HG03432 (cell line): ENCODE results near the gene PSMC5.
"Not testable (repeated sequence)": the region's sequence is repeated elsewhere in the genome, so short reads cannot be mapped to it uniquely, and the experiment has no call there.

Experiments used
- ATAC-seq: cut with Tn5 transposase; IDR thresholded peaks from one replicate; pipeline ENCODE4 v1.9.1; 2021; ENCODE audit warnings: mild to moderate bottlenecking, moderate library complexity; ENCODE audit not compliant: unreplicated experiment

The PSMC5 gene

GRCh38 chr17:63869491-63870291, 42.5 kb downstream of the PSMC5 start:
- ATAC-seq: not testable (repeated sequence)

DNA sequence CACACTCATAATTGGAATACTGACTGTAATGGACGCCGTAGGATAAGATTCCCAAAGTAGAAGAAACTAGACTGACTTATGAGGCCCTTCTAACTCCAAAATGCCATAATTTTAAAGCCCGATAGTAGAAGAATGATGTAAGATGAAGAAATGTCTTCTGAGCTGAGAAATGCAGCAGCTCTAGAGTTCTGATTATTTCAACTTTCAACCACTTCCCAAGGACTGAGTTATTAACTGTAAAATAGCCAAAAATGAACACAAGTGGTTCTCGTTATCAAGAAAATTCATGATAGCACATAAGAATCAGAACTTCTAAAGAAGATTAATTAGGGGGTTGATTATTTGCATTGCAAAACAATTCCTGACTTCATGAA, 43.0 kb downstream of the PSMC5 start:
- ATAC-seq: not testable (repeated sequence)

DNA sequence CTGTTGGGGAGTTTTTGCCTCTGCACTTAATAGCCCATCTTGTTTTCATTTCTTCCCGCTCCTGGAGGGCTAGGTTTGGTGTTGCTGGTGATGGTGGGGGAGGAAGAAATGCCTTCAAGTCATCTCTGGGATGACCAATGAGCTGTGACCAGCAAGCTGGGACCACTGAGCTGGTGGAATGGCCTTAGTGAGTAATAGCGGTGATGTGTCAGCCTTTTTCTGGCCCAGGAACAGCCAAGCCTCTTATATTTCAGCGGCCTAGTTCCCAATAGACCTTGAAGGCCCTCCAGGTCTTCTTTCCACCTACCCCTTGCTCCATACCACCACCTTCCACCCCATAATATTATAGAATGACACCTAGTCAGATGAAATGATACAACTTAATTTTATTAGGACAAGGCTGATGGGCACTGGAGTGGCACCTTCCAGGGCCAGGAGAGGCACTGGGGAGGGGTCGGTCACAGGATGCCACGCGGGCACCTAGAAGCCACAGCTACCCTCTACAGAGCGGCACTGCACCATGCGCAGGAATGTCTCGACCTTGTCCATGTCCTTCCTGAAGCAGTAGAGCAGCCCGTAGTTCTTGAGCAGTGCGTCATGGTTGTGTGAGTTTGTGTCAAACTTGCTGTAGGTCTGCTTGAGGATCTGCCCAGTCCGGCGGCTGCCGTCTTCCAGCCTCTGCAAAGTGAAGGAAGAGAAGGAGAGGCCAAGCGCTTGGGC, 44.6 kb downstream of the PSMC5 start:
- ATAC-seq: not testable (repeated sequence)

DNA sequence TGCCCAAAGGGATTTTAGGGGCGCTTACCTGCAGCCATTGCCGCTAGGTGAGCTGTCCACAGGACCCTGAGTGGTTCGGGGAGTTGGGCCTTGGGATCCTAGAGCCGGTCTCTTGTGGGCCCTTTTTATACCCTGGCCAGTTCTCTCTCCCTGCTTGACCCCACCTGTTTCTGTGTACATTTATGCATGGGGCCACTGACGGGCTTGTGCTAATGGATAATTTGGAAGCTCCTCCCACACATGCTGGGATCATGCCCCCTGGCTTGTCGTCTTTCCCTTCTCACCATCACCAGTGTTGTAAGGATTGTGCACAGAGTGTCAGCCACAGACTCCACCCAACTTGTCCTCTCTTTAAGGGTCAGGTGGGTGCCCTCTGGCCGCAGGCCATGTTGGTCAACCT, 46.3 kb downstream of the PSMC5 start, which contains the start of gene CSH2:
Gene CSH2, minus strand, starts transcription at position 101 of the 400 bp plus-strand sequence. Its CDS starts 63 bp downstream, at position 38.
- not testable (repeated sequence) for ATAC-seq

GRCh38 chr17:63874061-63874626, 46.9 kb downstream of the PSMC5 start:
- not testable (repeated sequence) for ATAC-seq

DNA sequence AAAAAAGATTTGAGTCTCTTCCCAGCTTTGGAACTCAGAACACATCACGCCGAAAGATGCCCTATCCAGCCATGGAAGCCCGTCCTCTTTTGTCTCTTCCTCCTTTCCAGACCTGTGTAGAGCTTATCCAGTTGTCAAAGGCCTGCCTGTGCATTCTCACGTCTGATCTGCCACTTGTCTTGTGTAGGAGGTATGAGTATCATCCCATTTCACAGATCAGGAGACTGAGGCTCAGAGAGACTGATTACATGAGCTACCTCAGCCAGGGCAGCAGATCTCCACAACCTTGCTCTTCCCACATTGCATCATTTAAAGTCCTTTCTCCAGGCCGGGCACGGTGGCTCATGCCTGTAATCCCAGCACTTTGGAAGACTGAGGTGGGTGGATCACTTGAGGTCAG, 47.5 kb downstream of the PSMC5 start:
- ATAC-seq: not testable (repeated sequence)

DNA sequence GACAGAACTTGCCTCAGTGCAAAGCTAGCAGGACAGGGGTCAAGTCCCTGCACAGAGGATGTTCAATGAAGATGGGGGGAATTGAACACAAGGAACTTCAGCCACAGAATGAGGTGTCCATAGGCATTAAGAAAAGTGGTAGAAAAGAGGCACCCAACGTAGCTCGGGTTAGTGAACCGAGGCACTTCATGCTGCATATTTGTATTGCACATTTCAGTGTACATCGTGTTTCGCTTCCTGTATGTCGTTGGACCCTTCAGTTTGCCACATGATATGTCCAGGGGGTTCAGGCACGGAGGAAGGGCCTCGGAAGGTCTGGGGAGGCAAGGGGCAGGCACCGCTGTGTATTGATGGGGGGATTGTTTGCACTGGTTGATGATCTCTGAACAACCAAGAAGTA, 51.2 kb downstream of the PSMC5 start:
- ATAC-seq: not testable (repeated sequence)

DNA sequence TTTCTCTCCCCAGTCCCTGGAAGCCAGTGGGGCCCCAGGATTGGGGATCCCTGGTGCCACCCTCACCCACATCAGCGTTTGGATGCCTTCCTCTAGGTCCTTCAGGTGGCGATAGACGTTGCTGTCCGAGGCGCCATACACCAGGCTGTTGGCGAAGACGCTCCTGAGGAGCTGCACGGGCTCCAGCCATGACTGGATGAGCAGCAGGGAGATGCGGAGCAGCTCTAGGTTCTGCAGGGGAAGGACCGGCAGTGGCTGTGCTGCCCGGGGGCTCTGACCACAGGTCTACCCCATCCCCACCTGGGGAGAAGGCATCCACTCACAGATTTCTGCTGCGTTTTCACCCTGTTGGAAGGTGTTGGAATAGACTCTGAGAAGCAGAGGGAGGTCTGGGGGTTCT, 53.5 kb downstream of the PSMC5 start:
- no peak for ATAC-seq

GRCh38 chr17:63881337-63881736, 54.1 kb downstream of the PSMC5 start:
- not testable (repeated sequence) for ATAC-seq
